Measurements from ENCODE around the gene HDGF.
A peak's percentile ranks its signal among the peaks of the same experiment; 100 is the strongest.

Gene HDGF

GRCh38 chr1:156795374-156795733 is 43.9 kb upstream of the HDGF start:
- H3K36me3 ChIP-seq (ENCODE audit: insufficient read depth), result peaks cover 21% of the 10 kb centered on the region; the same call in 1 of the 2 replicates
- H3K79me2 ChIP-seq (ENCODE audit: insufficient read depth, low read depth), result no peaks in the 10 kb centered on the region
- H3K27me3 ChIP-seq (ENCODE audit: insufficient read depth, low read depth), result no peaks in the 10 kb centered on the region
- H2AFZ ChIP-seq (ENCODE audit: low read depth), result no peak overlapping the region
- no peak overlapping the region for H3K9ac ChIP-seq
- no peak overlapping the region for H3K4me2 ChIP-seq
- peaks cover 15% of the 10 kb centered on the region for H3K4me1 ChIP-seq (ENCODE audit: low read depth, poor library complexity, severe bottlenecking)
- no peak overlapping the region for H3K27ac ChIP-seq
- H3K4me3 ChIP-seq (IDR thresholded peaks at IDR 0.05; ENCODE audit: insufficient read depth, low read depth, low read length), result no peak overlapping the region
- TF ChIP-seq CTCF (conservative IDR thresholded peaks at IDR 0.05; ENCODE audit: low read depth, low read length), result peak; percentile 19
- H4K20me1 ChIP-seq (ENCODE audit: insufficient read depth), result 0 out of 2 replicates have a peak, but pooled peaks cover 5% of the 10 kb centered on the region

- peaks cover 21% of the 10 kb centered on the region; the same call in 1 of the 2 replicates for H3K36me3 ChIP-seq (ENCODE audit: insufficient read depth)
- H3K27me3 ChIP-seq (ENCODE audit: insufficient read depth, low read depth), result no peaks in the 10 kb centered on the region
- no peak; the same call in 1 of the 2 replicates for TF ChIP-seq CTCF (conservative IDR thresholded peaks at IDR 0.05; ENCODE audit: low read depth, low read length)
- H4K20me1 ChIP-seq (ENCODE audit: insufficient read depth), result 0 out of 2 replicates have a peak, but pooled peaks cover 11% of the 10 kb centered on the region
- H3K4me1 ChIP-seq (ENCODE audit: low read depth, poor library complexity, severe bottlenecking), result peaks cover 15% of the 10 kb centered on the region
- H3K79me2 ChIP-seq (ENCODE audit: insufficient read depth, low read depth), result peaks cover 5% of the 10 kb centered on the region; the same call in 1 of the 2 replicates
- no peak overlapping the region for H3K4me2 ChIP-seq
- no peak overlapping the region for H3K9ac ChIP-seq
- no peak overlapping the region for H3K4me3 ChIP-seq (IDR thresholded peaks at IDR 0.05; ENCODE audit: insufficient read depth, low read depth, low read length)
- no peak overlapping the region for H3K27ac ChIP-seq
- no peak overlapping the region for H2AFZ ChIP-seq (ENCODE audit: low read depth)
Measured at GRCh38 chr1:156794506-156795373, 43.3 kb upstream of the HDGF start.

- no peak overlapping the region for H3K27ac ChIP-seq
- TF ChIP-seq CTCF (conservative IDR thresholded peaks at IDR 0.05; ENCODE audit: low read depth, low read length), result no peak
- no peak overlapping the region for H3K4me2 ChIP-seq
- H3K4me1 ChIP-seq (ENCODE audit: low read depth, poor library complexity, severe bottlenecking), result peaks cover 13% of the 10 kb centered on the region
- H3K4me3 ChIP-seq (IDR thresholded peaks at IDR 0.05; ENCODE audit: insufficient read depth, low read depth, low read length), result no peak overlapping the region
- H3K36me3 ChIP-seq (ENCODE audit: insufficient read depth), result peaks cover 17% of the 10 kb centered on the region; the same call in 1 of the 2 replicates
- H3K9ac ChIP-seq, result no peak overlapping the region
- no peak overlapping the region for H2AFZ ChIP-seq (ENCODE audit: low read depth)
- H3K27me3 ChIP-seq (ENCODE audit: insufficient read depth, low read depth), result no peaks in the 10 kb centered on the region
- 0 out of 2 replicates have a peak, but pooled peaks cover 14% of the 10 kb centered on the region for H4K20me1 ChIP-seq (ENCODE audit: insufficient read depth)
- H3K79me2 ChIP-seq (ENCODE audit: insufficient read depth, low read depth), result peaks cover 19% of the 10 kb centered on the region; the same call in 1 of the 2 replicates
Measured at GRCh38 chr1:156789621-156790318, 38.3 kb upstream of the HDGF start.

- Histone ChIP-seq H3K4me3 (IDR thresholded peaks at IDR 0.05; ENCODE audit: insufficient read depth, low read depth, low read length) (no peak overlapping the region), H3K4me2 (no peak overlapping the region), H3K27ac (no peak overlapping the region), H3K9ac (no peak overlapping the region), H2AFZ (ENCODE audit: low read depth) (no peak overlapping the region), H3K36me3 (ENCODE audit: insufficient read depth) (peaks cover 14% of the 10 kb centered on the region; the same call in 1 of the 2 replicates), H3K4me1 (ENCODE audit: low read depth, poor library complexity, severe bottlenecking) (no peaks in the 10 kb centered on the region), H3K27me3 (ENCODE audit: insufficient read depth, low read depth) (no peaks in the 10 kb centered on the region), H3K79me2 (ENCODE audit: insufficient read depth, low read depth) (peaks cover 26% of the 10 kb centered on the region; the same call in 1 of the 2 replicates), H4K20me1 (ENCODE audit: insufficient read depth) (0 out of 2 replicates have a peak, but pooled peaks cover 14% of the 10 kb centered on the region)
- TF ChIP-seq CTCF (conservative IDR thresholded peaks at IDR 0.05; ENCODE audit: low read depth, low read length), result no peak
Measured at GRCh38 chr1:156788136-156788535, 36.7 kb upstream of the HDGF start.
